ENCODE data around the gene TRAT1. TPM values are rescaled to one million over a fixed set of nuclear protein-coding genes. Genes with fewer than 3 reads are reported as not detected.

The TRAT1 gene
- total RNA-seq, 1 experiment from 2014 or later: 0.21 TPM

DNA sequence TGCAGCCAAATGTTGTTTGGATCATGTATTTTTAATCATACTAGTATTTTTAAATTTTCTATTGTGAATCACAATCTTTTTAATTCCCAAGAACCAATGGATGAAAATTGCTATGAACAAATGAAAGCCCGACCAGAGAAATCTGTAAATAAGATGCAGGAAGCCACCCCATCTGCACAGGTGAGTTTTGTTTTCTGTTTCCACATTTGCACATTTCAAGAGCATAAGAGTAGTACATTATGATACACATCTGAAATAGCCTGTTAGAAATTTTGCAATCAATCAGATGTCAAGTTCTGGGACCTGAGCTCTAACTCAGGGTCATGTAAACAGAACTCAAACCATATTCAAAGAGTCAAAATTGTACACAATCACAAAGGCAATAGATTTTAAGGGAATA, 26.5 kb downstream of the TRAT1 start:
- Histone ChIP-seq H3K27me3 (ENCODE audit: control insufficient read depth, insufficient read depth, low read length) (peaks cover 6% of the 10 kb centered on the region; the same call in 1 of the 2 replicates), H3K4me1 (ENCODE audit: control insufficient read depth, insufficient read depth, low read length) (no peaks in the 10 kb centered on the region), H3K9me3 (ENCODE audit: control insufficient read depth, insufficient read depth, low read depth, low read length) (no peaks in the 10 kb centered on the region), H3K4me3 (ENCODE audit: low read depth in 2 of 2, low read length in 2 of 2) (no peak overlapping the region), H3K36me3 (ENCODE audit: control insufficient read depth, insufficient read depth, low read length) (no peaks in the 10 kb centered on the region), H3K27ac (ENCODE audit: low read length) (no peak overlapping the region)
- DNase-seq (ENCODE audit: low read depth, low spot score) (no peak), ATAC-seq (no peak)
- no peak for TF ChIP-seq POLR2AphosphoS5 (IDR thresholded peaks at IDR 0.05; ENCODE audit: low read depth, low read length)
- TF ChIP-seq, protein P1, sequence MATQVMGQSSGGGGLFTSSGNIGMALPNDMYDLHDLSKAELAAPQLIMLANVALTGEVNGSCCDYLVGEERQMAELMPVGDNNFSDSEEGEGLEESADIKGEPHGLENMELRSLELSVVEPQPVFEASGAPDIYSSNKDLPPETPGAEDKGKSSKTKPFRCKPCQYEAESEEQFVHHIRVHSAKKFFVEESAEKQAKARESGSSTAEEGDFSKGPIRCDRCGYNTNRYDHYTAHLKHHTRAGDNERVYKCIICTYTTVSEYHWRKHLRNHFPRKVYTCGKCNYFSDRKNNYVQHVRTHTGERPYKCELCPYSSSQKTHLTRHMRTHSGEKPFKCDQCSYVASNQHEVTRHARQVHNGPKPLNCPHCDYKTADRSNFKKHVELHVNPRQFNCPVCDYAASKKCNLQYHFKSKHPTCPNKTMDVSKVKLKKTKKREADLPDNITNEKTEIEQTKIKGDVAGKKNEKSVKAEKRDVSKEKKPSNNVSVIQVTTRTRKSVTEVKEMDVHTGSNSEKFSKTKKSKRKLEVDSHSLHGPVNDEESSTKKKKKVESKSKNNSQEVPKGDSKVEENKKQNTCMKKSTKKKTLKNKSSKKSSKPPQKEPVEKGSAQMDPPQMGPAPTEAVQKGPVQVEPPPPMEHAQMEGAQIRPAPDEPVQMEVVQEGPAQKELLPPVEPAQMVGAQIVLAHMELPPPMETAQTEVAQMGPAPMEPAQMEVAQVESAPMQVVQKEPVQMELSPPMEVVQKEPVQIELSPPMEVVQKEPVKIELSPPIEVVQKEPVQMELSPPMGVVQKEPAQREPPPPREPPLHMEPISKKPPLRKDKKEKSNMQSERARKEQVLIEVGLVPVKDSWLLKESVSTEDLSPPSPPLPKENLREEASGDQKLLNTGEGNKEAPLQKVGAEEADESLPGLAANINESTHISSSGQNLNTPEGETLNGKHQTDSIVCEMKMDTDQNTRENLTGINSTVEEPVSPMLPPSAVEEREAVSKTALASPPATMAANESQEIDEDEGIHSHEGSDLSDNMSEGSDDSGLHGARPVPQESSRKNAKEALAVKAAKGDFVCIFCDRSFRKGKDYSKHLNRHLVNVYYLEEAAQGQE (IDR thresholded peaks at IDR 0.05; ENCODE audit: insufficient read depth in 1 of 2, low read depth in 2 of 2, low read length in 1 of 2): no peak
- TF ChIP-seq TCF7L2 (IDR thresholded peaks at IDR 0.05; ENCODE audit: low read depth, low read length): no peak
- no peak for TF ChIP-seq SIN3A (IDR thresholded peaks at IDR 0.05; ENCODE audit: borderline replicate concordance, insufficient read depth, low read depth, low read length)
- TF ChIP-seq CTCF (IDR thresholded peaks at IDR 0.05): no peak
- ChIA-PET CTCF (no interaction called here), POLR2A (no interaction called here)
- no TSS peak for BruUV-seq (replicated peaks)
- in situ Hi-C loops (cut with HindIII; ENCODE audit: low pct_unique_long_range_greater_than_20kb, low sequenced_read_pairs): no loop called here
- intact Hi-C loops (cut with micrococcal nuclease; ENCODE audit: unreplicated experiment): no loop called here

- DNase-seq (ENCODE audit: low read depth, low spot score) (no peak), ATAC-seq (no peak)
- no peaks in the 10 kb centered on the region for H3K4me1 ChIP-seq (ENCODE audit: control insufficient read depth, insufficient read depth, low read length)
- ChIA-PET POLR2A (no interaction called here), CTCF (no interaction called here)
- no peak overlapping the region for H3K4me3 ChIP-seq (ENCODE audit: low read depth in 2 of 2, low read length in 2 of 2)
- H3K27ac ChIP-seq (ENCODE audit: low read length): no peak overlapping the region
- no TSS peak for BruUV-seq (replicated peaks)
- no peaks in the 10 kb centered on the region; the same call in 1 of the 2 replicates for H3K27me3 ChIP-seq (ENCODE audit: control insufficient read depth, insufficient read depth, low read length)
- H3K36me3 ChIP-seq (ENCODE audit: control insufficient read depth, insufficient read depth, low read length): no peaks in the 10 kb centered on the region
- TF ChIP-seq, protein P1 (IDR thresholded peaks at IDR 0.05; ENCODE audit: insufficient read depth in 1 of 2, low read depth in 2 of 2, low read length in 1 of 2): no peak
- TF ChIP-seq CTCF (IDR thresholded peaks at IDR 0.05): no peak
- TF ChIP-seq SIN3A (IDR thresholded peaks at IDR 0.05; ENCODE audit: borderline replicate concordance, insufficient read depth, low read depth, low read length): no peak
- no peak for TF ChIP-seq TCF7L2 (IDR thresholded peaks at IDR 0.05; ENCODE audit: low read depth, low read length)
- TF ChIP-seq POLR2AphosphoS5 (IDR thresholded peaks at IDR 0.05; ENCODE audit: low read depth, low read length): no peak
- H3K9me3 ChIP-seq (ENCODE audit: control insufficient read depth, insufficient read depth, low read depth, low read length): no peaks in the 10 kb centered on the region
- intact Hi-C loops (cut with micrococcal nuclease; ENCODE audit: unreplicated experiment): no loop called here
- in situ Hi-C loops (cut with HindIII; ENCODE audit: low pct_unique_long_range_greater_than_20kb, low sequenced_read_pairs): no loop called here
Measured at GRCh38 chr3:108861401-108861800, 38.8 kb downstream of the TRAT1 start.

Measured in Panc1 (cell line).